Epithelial cell of proximal tubule (primary cell): Measurements from ENCODE around the gene ACSL3. TPM values are rescaled to one million over a fixed set of nuclear protein-coding genes. Genes with fewer than 3 reads are reported as not detected.

ENCODE experiments used
- DNase-seq: peaks from one replicate; pipeline ENCODE4 v3.0.0-alpha.2; 2011; ENCODE audit warnings: low read depth
- H3K4me3 ChIP-seq: 2 replicates; pipeline ENCODE4 v1.5.1; 2011; ENCODE audit warnings: low read depth, mild to moderate bottlenecking, low read length
- CTCF ChIP-seq: conservative IDR thresholded peaks from 2 replicates; pipeline ENCODE4 v1.5.1; 2012; ENCODE audit warnings: low read depth, mild to moderate bottlenecking, low read length
- total RNA-seq: library from RNA; depleted of rRNA; stranded (reverse); fragments of >200 nt; gene quantifications from 2 replicates; pipeline ENCODE4 v1.2.3, GENCODE V29; 2015

The ACSL3 gene
- total RNA-seq, 1 donor from 2014 or later: 66.8 TPM

- peak; percentile 85 for DNase-seq
- no peak overlapping the region for H3K4me3 ChIP-seq
- TF ChIP-seq CTCF: peak; percentile 70
These were observed 98.5 kb downstream of the ACSL3 start for GRCh38 chr2:222959358-222959757.

- TF ChIP-seq CTCF: no peak
- H3K4me3 ChIP-seq: no peak overlapping the region
- DNase-seq: no peak
These were observed 99.3 kb downstream of the ACSL3 start for GRCh38 chr2:222960126-222960525.

- no peak overlapping the region for H3K4me3 ChIP-seq
- no peak for TF ChIP-seq CTCF
- DNase-seq: no peak
These were observed 102.8 kb downstream of the ACSL3 start for GRCh38 chr2:222963641-222964040.

GRCh38 chr2:222964376-222965031, 103.7 kb downstream of the ACSL3 start:
- no peak overlapping the region for H3K4me3 ChIP-seq
- TF ChIP-seq CTCF: no peak
- no peak for DNase-seq

GRCh38 chr2:222965555-222965954, 104.7 kb downstream of the ACSL3 start:
- no peak for TF ChIP-seq CTCF
- DNase-seq: no peak
- no peak overlapping the region for H3K4me3 ChIP-seq

GRCh38 chr2:222968550-222969155, 107.8 kb downstream of the ACSL3 start:
- TF ChIP-seq CTCF: no peak
- H3K4me3 ChIP-seq: no peak overlapping the region
- no peak for DNase-seq

GRCh38 chr2:222969491-222969890, 108.7 kb downstream of the ACSL3 start:
- no peak for DNase-seq
- H3K4me3 ChIP-seq: no peak overlapping the region
- TF ChIP-seq CTCF: no peak
